Esophagus muscularis mucosa (tissue), 4 donors: ENCODE measurements around the gene CACNA2D3. TPM values are rescaled to one million over a fixed set of nuclear protein-coding genes. Genes with fewer than 3 reads are reported as not detected.

Experiments
- DNase-seq: peaks from one replicate; pipeline ENCODE4 v3.0.0-alpha.2; 2017; ENCODE audit errors: extremely low spot score
- H3K27ac ChIP-seq, 4 donors: fragments of 200-600 bp; sonication (generic); replicated peaks in 1 of 4; 1 replicate in 3 of 4; 2 replicates in 1 of 4; pipeline ENCODE4 v1.5.1; 2016 to 2019; ENCODE audit warnings: mild to moderate bottlenecking in 1 of 4
- H3K27me3 ChIP-seq, 4 donors: fragments of 200-600 bp; sonication (generic); one replicate each; pipeline versions ENCODE4 v1.5.1 to v1.6.0; 2016 to 2019
- H3K36me3 ChIP-seq, 4 donors: fragments of 200-600 bp; sonication (generic); one replicate each; pipeline ENCODE4 v1.5.1; 2016 to 2019
- H3K4me1 ChIP-seq, 4 donors: fragments of 200-600 bp; sonication (generic); one replicate each; pipeline ENCODE4 v1.5.1; 2016 to 2019
- H3K4me3 ChIP-seq, 4 donors: fragments of 200-600 bp; sonication (generic); 1 replicate in 2 of 4; 2 replicates in 2 of 4; pipeline ENCODE4 v1.5.1; 2016 to 2019; ENCODE audit warnings: mild to moderate bottlenecking in 4 of 4, moderate library complexity in 1 of 4
- H3K9me3 ChIP-seq, 4 donors: fragments of 200-600 bp; sonication (generic); 1 replicate in 3 of 4; 2 replicates in 1 of 4; pipeline ENCODE4 v1.5.1; 2016 to 2019
- CTCF ChIP-seq, 3 experiments: fragments of 200-600 bp in 2 of 3; fragments of 450-650 bp in 1 of 3; sonication (generic) in 2 of 3; IDR thresholded peaks; one replicate each; pipeline ENCODE4 v1.5.1; 2017 to 2019; ENCODE audit warnings: antibody characterized with exemption in 3 of 3, mild to moderate bottlenecking in 2 of 3, moderate library complexity in 1 of 3
- EP300 ChIP-seq: sonication (generic); formaldehyde crosslinking; IDR thresholded peaks from one replicate; pipeline ENCODE4 v1.6.1; 2017; ENCODE audit warnings: antibody characterized with exemption
- POLR2A ChIP-seq: fragments of 450-650 bp; IDR thresholded peaks from one replicate; pipeline ENCODE4 v1.6.1; 2017; ENCODE audit warnings: antibody characterized with exemption, moderate library complexity, mild to moderate bottlenecking, low read depth
- POLR2AphosphoS5 ChIP-seq, 2 donors: sonication (generic); formaldehyde crosslinking; IDR thresholded peaks; one replicate each; pipeline ENCODE4 v1.6.1; 2017; ENCODE audit warnings: antibody characterized with exemption in 2 of 2
- WGBS: methylation state at CpG from one replicate; pipeline ENCODE4 v1.1.5; 2018; 5-methylcytosine and 5-hydroxymethylcytosine counted together
- intact Hi-C: fragments of 100-400 bp; cut with DNase I; formaldehyde crosslinking; loops from one replicate; pipeline ENCODE4 v1.15.1; 2023
- total RNA-seq, 4 donors: library from RNA; depleted of rRNA; stranded (reverse); fragments of >200 nt; gene quantifications; one replicate each; pipeline versions ENCODE4 v1.1.0 to v1.2.1, GENCODE V29; 2016

Gene CACNA2D3
- total RNA-seq, 4 donors from 2014 or later: 2.5 to 6.3 (median 3.9) TPM

GRCh38 chr3:54671511-54671910 is 549.2 kb downstream of the CACNA2D3 start:
- 46% methylated on average over 2 of the region's 2 CpGs for WGBS
- H3K4me1 ChIP-seq: peaks cover 0 to 8% (median 4%) of the 10 kb centered on the region in 4 donors
- H3K27me3 ChIP-seq: no peaks in the 10 kb centered on the region
- H3K36me3 ChIP-seq: no peaks in the 10 kb centered on the region
- intact Hi-C loops: no loop called here
- DNase-seq: no peak
- no peak overlapping the region for H3K4me3 ChIP-seq
- no peak overlapping the region for H3K27ac ChIP-seq
- H3K9me3 ChIP-seq: no peaks in the 10 kb centered on the region
- TF ChIP-seq POLR2AphosphoS5 (IDR thresholded peaks at IDR 0.05) (no peak), EP300 (no peak), CTCF (IDR thresholded peaks at IDR 0.05) (no peak), POLR2A (no peak)

DNA sequence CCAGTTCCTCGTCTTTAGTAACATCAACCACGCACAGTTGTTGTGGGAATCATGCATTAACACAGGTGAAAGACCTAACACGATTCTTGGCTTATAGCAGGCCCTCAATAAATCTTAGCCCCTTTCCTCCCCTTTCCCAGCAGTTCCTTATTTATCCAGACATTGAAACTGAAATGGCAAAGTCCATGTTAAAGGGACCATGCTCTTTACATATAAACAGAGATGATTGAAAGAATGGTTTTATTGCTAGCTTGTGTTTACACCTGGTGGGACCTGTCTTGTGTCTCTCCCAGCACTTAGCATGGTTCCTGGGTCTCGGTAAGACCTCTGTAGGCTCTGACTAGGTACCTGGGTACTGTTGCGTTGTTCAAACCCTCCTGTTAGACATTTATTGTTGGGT is 553.7 kb downstream of the CACNA2D3 start:
- Histone ChIP-seq H3K36me3 (no peaks in the 10 kb centered on the region), H3K4me3 (no peak overlapping the region), H3K27me3 (no peaks in the 10 kb centered on the region), H3K4me1 (peaks cover 0 to 7% (median 3%) of the 10 kb centered on the region in 4 donors), H3K27ac (no peak overlapping the region), H3K9me3 (no peaks in the 10 kb centered on the region)
- intact Hi-C loops: no loop called here
- TF ChIP-seq EP300: no peak
- no peak for TF ChIP-seq POLR2A
- no peak for DNase-seq
- 93% methylated on average over 5 of the region's 5 CpGs for whole genome bisulfite sequencing

DNA sequence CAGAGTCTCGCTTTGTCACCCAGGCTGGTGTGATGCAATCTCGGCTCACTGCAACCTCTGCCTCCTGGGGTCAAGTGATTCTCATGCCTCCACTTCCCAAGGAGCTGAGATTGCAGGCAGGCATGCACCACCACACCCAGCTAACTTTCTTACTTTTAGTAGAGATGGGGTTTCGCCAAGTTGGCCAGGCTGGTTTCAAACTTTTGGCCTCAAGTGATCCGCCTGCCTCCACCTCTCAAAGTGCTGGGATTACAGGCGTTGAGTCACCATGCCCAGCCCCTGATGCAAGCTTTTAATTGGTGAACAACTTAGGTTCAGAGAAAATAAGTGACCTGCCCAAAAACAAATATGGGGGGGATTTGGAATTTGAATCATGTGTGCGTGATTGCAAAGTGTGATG is 559.4 kb downstream of the CACNA2D3 start:
- no peaks in the 10 kb centered on the region for H3K36me3 ChIP-seq
- DNase-seq: no peak
- no peak for TF ChIP-seq EP300
- TF ChIP-seq POLR2AphosphoS5 (IDR thresholded peaks at IDR 0.05): no peak
- no peak for TF ChIP-seq POLR2A
- no peak for TF ChIP-seq CTCF (IDR thresholded peaks at IDR 0.05)
- H3K4me3 ChIP-seq: no peak overlapping the region
- H3K27ac ChIP-seq: no peak overlapping the region
- intact Hi-C loops: no loop called here
- H3K9me3 ChIP-seq: no peaks in the 10 kb centered on the region
- 82% methylated on average over 6 of the region's 6 CpGs for WGBS
- no peaks in the 10 kb centered on the region for H3K4me1 ChIP-seq
- no peaks in the 10 kb centered on the region for H3K27me3 ChIP-seq

DNA sequence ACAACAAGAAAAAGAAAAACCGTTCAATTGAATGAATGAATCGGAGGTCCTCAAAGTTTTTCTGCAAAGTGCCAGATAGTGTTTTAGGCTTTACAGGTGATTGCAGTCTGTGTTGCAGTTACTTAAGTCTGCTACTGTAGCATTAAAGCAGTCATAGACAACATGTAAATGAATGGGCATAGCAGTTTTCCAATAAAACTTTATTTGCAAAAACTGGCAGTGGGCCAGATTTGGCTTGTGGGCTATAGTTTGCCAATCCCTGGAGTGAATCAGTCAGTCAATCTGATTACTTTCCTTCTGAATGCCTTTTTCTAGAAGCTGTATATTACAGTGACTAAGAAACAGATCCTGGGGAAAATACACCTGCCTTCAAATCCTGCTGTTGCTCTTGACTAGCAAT is 562.9 kb downstream of the CACNA2D3 start:
- Histone ChIP-seq H3K4me3 (no peak overlapping the region), H3K9me3 (no peaks in the 10 kb centered on the region), H3K27ac (no peak overlapping the region), H3K4me1 (no peaks in the 10 kb centered on the region), H3K36me3 (no peaks in the 10 kb centered on the region), H3K27me3 (no peaks in the 10 kb centered on the region)
- 89% methylated on average over 2 of the region's 2 CpGs for WGBS
- no peak for TF ChIP-seq POLR2A
- TF ChIP-seq POLR2AphosphoS5 (IDR thresholded peaks at IDR 0.05): no peak
- TF ChIP-seq CTCF (IDR thresholded peaks at IDR 0.05): no peak
- TF ChIP-seq EP300: no peak
- intact Hi-C loops: no loop called here
- no peak for DNase-seq

DNA sequence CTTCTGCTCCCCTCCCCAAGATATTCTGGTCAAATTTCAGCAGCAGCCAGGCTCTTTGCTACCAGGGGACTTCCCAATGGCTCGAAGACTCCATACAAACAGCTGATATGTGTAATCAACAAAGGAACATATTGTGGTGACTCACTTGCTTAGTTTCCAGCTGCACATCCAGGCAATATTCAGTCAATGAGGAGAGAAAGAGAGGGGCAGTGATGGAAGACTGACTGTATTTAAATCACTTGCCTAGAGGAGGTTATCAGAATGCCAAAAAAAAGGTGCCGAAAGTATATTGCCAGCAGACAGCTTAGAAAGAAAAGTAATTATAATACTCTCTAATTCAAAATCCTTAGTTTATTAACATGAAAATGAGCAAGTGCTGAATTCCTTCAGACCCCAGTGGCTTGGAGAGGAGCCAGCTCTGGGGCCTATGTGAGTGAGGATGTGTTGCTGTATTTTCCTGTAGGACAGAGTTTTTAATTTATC is 569.0 kb downstream of the CACNA2D3 start:
- no peak for DNase-seq
- no peaks in the 10 kb centered on the region for H3K36me3 ChIP-seq
- no peaks in the 10 kb centered on the region for H3K27me3 ChIP-seq
- H3K9me3 ChIP-seq: no peaks in the 10 kb centered on the region
- no peak overlapping the region for H3K27ac ChIP-seq
- intact Hi-C loops: no loop called here
- TF ChIP-seq POLR2A: no peak
- TF ChIP-seq EP300: no peak
- TF ChIP-seq CTCF (IDR thresholded peaks at IDR 0.05): no peak
- TF ChIP-seq POLR2AphosphoS5 (IDR thresholded peaks at IDR 0.05): no peak
- no peak overlapping the region for H3K4me3 ChIP-seq
- WGBS: 72% methylated on average over 2 of the region's 2 CpGs
- no peaks in the 10 kb centered on the region for H3K4me1 ChIP-seq
